CD4-positive, alpha-beta T cell treated with Interleukin-6 for 4 hours (primary cell): ENCODE results near the gene TNNI3.
"Not testable (repeated sequence)": the region's sequence is repeated elsewhere in the genome, so short reads cannot be mapped to it uniquely, and the experiment has no call there.

Experiments
- DNase-seq: peaks from one replicate; pipeline ENCODE4 v3.0.0-alpha.2; 2020; ENCODE audit warnings: mixed read lengths

The TNNI3 gene

GRCh38 chr19:55111238-55111831, 46.2 kb downstream of the TNNI3 start:
- no peak for DNase-seq

- no peak for DNase-seq
Measured at GRCh38 chr19:55109527-55110291, 47.8 kb downstream of the TNNI3 start.

GRCh38 chr19:55107252-55107651, 50.3 kb downstream of the TNNI3 start:
- not testable (repeated sequence) for DNase-seq

DNA sequence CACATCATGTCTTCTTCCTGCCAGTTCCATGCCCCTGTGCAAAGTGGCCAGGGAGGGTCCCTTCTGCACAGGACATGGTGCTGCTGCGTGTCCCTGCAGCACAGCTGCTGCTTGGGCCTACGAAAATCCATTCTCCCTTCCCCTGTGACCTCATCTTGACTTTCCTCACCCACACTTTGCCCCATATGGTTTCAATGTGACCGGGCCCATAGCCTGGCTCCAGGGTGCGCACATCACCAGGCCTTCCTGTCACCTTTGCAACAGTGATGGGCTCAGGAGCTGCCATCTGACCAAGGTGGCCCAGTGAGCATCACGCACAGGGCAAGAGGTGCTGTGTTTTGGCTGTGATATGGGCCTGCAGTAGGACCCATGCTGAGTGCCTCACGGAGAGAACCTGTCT, 50.9 kb downstream of the TNNI3 start:
- DNase-seq: no peak

DNA sequence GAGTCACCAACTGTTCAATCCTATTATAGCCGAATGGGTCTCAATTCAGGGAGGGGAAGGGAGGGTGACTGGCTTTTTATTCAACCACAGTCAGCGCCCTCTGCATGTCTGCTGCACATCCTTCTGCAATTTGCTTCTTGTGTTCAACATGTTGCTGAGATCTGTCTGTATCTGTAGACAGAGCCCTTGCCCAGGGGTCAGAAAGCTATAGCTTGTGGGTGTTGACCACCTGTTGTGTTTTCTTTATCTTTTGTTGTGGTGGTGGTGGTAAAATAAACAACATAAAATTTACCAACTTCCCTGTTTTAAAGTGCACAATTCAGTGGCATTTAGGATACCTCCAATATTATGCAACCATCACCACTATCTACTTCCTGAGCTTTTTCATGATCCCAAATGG, 52.3 kb downstream of the TNNI3 start:
- no peak for DNase-seq

GRCh38 chr19:55103190-55103589, 54.3 kb downstream of the TNNI3 start:
- DNase-seq: no peak
